ENCODE measurements around the gene IL19.
"Not testable (repeated sequence)": the region's sequence is repeated elsewhere in the genome, so short reads cannot be mapped to it uniquely, and the experiment has no call there.

Gene IL19

DNA sequence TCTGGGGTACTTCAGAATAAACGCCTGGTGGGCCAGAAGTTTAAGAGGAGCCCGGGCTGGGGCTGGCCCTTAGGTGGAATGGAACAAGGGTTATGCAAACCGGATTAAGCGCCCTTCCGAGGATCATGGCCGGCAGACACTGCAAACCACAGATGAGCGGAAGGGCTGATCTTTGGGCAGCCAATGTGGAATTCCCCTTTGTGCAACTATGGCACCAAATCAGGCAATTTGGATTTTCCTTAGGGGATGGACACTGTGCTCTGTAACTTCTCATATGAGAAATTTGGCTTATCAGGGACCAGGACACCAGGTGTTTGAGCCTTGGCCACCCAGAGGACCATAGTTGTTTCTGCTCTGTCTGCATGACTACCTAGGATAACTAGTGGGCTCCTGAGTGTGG lies 7.5 kb downstream of the IL19 start:
- no peak for DNase-seq

DNA sequence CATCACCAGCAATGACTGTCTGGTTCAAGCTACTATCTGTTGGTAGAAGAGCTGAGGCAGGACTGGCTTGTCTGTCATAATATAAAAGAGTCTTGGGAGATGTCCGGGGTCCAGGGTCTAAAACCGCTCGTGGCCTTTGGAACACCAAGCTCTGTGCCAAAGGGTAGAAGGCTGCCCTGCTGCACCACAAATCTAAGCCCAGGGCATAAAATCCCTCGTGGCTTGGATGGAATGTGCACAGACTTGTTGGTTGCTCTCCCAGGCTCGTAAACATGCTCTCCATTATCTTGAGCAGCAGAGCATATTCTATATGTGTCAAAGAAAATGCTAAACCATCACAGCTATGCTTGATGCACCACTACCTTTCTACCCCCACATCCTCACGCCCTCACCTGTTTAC lies 8.3 kb downstream of the IL19 start:
- DNase-seq: not testable (repeated sequence)

DNA sequence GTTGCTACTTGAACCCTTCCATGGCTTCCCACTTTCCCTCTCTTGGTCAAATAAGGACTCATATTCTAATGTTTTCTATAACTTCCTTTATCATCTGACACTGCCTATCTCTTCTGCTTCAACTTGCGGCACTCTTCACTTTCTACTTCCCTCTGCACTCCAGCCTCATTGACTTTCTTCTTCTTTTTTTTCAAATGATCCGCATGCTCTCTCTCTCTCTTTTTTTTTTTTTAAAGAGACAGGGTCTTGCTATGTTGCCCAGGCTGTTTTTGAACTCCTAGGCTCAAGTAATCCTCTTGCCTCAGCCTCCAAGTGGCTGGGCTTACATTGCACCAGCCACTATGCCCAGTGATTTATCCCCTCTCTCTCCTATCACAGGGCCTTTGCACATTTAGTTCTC lies 9.1 kb downstream of the IL19 start:
- no peak for DNase-seq

DNA sequence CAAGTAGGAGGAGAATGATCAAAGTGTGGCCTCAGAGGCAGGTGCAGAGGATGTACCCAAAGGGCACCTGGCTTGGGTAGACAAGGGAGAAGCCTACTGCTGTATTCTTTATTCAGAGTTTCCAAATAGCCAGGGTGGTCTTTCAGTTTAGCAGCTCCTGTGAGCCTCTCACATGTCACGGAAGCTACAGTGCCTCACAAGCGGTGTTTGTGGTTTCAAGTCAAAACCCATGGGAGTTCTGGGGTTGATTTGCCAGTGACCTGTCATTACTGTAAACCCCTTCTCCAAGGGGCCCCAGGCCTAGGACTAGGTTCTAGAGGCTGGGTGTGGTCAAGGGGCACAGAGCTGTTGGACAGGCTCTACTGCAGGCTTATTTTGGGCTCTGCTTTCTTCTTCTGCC lies 11.9 kb downstream of the IL19 start:
- no peak for DNase-seq

DNA sequence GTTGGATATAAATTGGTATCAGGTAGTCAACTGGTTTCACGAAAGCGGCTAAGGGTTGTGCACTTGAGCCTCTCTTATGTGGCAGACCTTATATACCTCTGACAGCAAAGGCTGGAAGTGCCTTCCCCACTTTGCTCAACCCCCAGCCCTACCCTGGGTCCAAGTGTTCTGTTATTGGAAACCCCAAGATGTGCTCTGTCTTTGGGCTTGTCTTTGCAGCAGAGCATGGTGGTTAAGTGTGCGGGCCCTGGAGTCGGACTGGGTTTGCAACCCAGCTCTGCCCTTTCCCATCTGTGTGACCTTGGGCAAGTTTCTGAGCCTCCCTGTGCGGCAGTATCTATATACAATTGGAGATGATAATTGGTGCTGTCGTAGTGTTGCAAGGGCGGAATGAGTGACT lies 12.9 kb downstream of the IL19 start:
- DNase-seq: no peak

DNA sequence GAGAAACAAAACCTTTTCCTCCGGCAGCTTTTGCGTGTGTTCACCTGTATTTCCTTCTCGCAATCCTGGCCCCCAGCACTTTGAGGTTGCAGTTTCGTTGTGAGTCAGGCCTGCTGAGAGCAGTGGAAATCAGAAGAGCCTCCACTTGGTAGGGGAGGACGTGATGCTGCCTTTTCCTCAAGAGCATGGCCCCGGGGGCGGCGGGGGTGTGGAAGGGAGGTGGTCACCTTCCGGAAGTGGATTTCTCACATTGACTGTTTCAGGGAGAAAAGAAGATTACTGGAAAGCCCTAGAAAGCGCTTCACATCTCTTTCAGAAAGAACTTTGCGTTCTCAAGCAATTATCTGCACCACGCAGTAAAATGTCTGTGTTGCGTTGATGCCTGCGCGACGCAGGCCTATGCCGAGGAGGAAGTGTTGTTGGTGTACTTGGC lies 13.9 kb downstream of the IL19 start:
- no peak for DNase-seq

DNA sequence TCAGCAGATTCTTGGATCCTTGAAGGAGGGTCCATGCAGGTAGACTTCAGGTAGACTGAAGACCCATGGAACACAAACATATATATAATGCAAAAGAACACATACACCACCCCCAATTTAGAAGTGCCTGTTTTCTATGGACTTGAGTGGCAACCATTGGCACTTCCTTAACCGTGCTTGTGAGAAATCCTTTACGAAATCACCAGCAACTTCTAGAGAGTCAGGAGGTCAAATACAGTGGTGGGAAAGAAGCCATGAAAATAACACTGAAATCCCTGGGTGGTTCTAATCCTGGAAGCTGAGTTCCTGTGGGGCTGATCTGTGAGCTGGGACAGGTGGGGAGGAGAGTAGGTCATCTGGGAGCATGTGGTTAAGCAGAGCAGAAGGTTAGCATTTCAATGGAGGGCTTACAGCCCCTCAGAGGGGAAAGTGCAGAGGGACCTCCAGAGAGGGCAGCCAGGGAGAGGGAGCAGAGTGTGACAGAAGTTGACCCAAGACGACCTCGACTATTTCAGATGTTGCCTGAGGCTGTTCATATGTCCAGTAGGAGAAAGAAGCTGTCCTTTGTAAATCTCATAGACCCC lies 14.7 kb downstream of the IL19 start:
- DNase-seq: no peak

DNA sequence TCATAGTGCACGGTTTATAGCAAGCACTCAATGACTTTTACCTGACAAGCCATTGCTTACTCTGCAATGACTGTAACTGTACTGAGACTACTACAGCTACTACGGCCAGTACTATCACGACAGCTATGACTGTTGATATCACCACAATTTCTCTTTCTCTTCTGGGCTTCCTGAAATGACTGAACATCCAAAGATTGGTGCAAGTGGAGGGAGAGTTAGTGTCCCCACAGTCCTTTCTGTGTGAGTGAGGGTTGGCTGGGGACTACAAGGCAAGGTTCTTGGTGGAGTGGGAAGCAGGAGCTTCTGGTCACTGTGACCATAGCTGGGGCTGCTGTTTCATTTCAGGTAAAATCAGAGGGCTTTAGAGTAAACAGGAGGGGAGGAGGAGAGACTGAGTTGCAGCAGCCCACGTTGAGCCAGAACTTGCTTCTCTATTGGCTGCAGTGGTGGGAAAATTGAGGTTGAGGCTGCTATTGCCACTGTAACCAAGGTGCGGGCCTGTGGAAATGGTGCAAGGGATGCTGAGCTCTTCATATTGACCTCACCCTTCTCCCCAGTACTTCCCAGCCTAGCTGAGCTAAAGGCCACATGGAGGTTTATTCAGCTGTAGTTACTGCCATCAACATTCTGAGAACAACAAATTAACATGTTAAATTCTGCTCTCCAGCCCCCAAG lies 15.8 kb downstream of the IL19 start:
- DNase-seq: no peak

DNA sequence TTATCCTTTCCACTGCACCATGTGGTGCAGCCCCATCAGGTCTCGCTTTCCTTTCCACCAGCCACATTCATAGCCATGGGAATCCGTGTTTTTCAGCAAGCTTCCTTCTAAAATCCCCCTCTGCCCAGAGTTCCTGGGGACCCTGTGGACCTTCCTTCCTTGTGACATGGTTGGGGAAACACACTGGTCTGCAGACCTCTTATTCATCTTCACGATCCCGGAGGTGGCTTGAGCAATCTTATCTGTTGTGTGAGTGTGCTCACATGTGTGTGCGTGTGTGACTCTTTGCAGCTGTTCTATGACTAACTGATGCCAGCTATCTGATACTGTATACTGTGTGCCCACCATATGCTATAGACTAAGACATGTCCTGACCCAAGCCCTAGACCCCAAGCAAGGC lies 17.3 kb downstream of the IL19 start:
- DNase-seq: no peak

DNA sequence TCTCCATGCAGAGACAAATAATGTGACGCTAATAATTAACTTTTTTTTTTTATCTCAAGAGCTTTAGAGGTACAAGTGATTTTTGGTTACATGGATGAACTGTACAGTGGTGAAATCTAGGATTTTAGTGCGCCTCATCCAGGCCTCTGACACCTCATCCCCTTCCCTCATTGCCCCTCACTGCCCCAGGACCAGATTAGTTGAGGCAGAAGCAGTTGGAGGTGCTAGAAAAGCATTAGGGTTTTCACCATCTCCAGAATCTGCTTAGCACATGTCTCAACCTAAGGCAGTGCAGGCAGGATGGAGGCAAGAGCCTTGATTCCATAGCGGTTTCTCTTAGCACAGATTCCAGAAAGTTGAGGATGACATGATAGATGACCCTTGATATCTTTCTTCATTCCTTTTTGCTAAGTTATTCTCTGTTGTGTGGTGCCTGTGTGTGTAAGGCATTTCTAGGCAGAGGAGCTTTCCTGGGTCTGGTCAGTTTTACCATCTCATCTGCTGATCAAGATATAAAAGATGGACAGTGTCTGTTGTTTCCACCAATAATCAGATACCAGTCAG lies 18.0 kb downstream of the IL19 start:
- no peak for DNase-seq

DNA sequence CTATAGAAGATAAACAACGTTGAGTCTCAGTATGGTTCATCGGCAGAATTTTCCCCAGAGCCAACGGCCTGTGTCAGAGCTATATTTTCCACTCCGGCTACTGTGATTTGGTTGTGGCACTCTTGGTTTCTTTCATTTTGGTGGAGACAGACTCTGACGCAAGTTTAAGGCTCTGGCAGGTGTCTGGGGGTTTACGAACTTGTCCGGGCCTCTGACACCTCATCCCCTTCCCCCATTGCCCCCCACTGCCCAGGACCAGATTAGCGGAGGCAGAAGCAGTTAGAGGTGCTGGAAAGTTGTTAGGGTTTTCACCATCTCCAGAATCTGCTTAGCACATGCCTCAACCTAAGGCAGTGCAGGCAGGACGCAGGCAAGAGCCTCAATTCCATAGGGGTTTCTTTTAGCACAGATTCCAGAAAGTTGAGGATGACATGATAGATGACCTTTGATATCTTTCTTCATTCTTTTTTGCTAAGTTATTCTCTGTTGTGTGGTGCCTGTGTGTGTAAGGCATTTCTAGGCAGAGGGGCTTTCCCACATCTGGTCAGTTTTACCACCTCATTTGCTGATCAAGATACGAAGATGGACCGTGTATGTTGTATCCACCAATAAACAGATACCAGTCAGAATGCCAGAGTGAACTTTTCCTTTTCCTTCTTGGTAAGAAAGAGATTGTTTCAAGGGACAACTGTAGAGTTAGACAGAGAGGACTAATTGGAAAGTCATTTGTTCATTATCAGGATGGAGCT lies 20.1 kb downstream of the IL19 start:
- no peak for DNase-seq

DNA sequence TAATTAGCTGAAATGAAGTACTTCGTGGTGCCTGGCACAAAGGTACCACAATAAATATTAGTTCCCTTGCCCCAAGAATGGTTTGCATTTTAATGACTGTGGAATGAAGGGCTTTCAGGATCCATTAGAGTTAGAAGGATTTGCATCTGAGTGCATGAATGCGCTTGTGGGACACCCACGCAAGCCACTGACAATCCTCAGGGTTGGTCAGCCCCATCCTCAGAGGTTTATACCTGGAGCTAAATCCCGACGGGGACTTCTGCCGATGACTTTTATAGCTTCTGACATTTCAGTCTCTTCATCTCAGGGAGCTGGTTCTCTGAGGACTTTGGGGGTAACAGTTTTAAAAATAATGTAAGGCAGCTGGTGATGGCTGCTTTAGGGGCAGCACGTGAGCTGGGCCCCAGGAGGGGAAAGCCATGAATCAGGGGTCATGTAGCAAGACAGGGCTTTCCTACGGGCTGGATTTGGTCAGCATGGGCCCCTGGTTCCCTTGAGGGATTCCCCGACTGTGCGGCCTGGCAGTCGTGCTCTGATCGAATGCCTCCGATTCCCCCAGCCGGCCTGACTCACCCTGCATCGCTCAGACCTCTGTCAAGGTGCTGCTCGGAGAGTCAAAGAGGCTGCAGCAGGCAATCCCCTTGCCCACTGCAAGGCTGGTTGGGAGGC lies 22.5 kb downstream of the IL19 start:
- DNase-seq: no peak

DNA sequence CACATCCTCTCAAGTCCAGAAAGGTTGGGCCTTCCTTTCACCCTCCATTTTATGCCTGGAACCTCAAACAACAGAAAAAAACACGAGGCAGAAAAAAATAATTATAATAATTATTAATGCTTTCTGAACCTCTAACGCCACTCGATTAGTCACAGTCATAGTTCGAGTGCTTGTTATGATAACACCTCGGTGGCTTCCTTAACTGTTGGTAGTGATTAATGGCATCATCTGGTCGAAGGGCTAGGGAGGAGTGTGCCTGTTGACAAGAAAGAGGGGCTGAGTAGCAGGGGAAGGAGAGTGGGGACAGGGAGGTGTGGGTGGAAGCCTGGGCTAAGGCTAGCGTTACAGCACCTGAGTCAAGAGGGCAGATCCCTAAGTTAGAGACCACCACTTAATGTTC lies 23.0 kb downstream of the IL19 start:
- no peak for DNase-seq

DNA sequence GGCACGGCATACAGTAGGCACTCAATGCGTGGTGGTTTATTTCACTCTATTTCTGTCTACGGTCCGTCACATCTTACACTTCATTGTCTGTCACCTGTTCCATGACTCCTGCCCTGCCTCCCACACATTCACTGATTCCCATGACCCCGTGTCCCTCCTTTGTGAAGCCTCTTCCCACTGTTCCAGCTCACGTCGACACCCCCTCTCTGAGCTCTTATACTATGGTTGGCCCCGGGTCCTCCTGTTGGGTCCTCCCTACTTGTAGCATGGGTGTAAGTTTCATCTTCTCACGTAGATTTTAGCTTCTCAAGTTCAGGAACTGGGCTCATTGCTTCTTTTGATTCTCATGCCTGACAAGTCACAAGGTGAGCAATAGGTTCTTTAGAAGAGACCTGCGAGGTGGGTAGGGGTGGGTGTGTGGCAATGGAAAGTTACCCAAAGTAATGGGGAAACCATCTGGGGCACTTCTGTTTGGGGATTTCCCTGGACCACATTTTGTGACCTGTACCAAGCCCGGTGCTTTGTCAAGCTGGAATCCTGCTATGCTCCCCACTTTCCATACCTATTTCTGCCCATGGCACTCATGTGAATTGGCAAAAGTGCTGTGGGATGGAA lies 23.8 kb downstream of the IL19 start:
- DNase-seq: no peak

DNA sequence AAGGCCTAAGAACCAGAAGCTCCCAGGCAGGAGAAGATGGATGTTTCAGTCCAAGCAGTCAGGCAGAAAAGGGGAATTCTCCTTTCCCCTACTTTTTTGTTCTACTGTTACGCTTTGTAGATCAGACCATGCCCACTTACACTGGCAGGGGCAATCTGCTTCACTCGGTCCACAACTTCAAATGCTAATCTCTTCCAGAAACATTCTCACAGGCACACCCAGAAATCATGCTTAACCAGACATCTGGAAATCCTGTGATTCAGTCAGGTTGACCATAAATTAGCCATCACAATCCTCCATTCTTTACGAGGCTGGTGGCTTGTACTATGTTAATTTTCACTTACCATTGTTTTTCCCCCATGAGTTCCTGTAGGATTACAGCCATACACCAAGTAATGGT lies 25.5 kb downstream of the IL19 start:
- no peak for DNase-seq

DNA sequence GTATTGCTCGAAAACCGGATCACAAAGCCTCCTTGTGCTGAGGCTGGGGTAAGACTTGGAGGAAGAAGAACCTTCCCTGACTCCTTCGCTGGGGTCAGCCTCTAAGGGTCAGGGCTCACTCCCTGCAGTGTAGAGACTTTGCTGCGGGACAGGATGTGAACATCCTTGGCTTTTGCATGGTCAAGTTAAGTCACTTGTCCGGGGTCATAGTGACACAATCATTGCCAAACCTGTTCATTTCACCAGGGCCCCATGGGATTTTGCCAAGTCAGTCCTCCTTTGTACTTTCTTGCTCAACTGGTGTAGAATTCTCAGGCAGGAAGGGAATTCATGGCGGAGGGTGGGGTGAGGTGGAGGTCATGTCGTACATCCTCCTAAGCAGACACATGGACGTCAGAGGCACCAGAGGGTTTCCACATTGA lies 26.4 kb downstream of the IL19 start:
- DNase-seq: no peak

DNA sequence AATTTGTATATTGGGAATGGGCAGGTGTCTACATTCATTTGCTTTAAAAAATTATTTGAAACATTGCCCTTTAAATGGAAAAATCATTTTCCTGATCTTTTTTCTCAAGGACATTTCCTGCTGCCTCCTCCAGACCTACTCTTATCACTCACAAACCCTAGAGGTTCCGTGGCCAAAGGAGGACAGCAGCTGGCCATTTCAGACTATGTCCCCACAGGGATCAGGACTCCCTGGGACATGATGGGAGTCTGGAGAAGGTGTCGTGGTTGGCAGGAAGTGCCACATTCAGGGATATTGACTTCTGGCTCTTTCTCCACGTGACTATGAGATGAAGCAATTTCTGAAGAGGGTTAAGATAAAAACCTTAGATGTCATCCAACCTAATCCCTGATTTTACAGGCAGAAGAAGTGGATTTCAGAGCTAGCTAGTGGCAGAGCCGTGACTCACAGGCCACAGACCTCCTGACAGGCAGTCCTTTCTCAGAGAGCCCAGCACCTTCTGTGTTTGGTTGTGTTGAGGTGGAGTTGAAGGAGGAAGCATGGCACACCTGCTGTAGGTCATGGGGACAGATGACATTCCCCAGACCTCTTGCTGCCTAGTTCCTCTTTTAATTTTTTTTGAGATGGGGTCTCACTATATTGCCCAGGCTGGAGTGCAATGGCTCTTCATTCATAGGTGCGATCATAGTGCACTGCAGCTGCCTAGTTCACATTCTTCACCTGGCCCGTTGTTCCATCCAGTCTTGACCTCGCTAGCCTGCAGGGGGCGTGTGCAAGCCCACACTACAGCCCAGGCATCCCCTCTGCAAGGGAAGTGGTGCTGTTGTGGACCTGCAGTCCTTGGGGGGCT lies 27.2 kb downstream of the IL19 start:
- no peak for DNase-seq

DNA sequence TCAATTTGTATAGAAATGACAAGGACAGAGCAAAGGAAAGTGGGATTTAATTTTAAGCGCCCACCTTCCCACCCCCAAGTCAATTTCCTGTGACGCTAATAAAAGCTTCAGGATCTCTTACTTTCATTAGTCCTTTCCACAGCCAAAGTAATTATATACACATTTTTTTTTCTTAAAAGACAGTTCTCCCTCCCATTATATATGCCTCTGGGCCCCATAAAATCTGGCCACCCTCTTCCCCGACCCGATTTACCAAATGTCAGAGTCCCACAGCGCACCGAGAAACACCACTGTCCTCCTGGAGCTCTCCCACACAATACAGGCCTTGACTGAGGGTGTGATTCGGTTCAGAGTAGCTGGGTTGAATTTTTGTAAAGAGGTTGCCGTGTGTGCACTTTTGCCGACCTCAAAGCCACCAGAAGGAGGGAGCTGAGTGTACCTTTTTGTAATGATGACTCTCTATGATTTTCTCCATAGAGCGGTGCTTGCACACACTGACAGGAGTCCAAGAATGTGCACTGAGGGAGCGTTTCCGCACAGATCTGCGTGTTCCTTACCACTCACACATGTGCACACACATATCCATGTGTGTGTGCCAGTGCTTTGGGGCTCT lies 27.9 kb downstream of the IL19 start:
- no peak for DNase-seq

DNA sequence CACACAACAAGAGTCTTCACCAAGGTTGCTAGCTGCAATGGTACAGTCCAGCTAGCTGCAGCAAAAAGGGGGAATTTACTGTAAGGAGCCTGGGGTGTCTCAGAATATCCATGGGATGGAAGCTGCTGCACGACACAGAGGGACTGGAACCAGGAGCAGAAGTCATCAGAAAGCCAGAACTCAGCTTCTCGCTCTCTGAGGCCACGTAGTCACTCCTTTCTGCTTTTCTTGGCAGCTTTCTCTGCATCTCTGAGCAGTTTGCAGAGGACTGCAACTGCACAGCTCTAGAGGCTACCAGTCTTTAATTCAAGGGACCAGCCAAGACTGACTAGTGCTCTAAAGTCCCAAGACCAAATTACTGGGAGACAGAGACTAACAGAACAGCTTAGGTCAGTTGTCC lies 28.7 kb downstream of the IL19 start:
- no peak for DNase-seq

DNA sequence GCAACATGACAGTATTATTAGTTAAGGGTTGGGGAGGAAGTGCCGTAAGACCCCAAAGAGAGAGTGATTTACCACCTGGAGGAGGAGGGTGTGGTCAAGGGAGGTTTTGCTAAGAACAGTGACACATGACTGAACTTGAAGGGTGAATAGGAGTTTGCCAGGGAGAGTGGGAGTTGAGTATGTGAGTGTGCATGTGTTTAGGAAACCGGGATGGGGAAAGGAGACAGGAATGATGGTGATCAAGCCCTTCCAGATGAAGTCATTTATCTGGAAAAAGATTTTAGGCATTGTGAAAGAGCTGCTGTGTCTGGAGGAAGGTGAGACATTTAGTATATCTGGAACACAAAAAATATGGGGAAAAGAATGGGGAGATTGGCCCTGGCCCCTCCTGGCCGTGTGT lies 29.8 kb downstream of the IL19 start:
- no peak for DNase-seq

DNA sequence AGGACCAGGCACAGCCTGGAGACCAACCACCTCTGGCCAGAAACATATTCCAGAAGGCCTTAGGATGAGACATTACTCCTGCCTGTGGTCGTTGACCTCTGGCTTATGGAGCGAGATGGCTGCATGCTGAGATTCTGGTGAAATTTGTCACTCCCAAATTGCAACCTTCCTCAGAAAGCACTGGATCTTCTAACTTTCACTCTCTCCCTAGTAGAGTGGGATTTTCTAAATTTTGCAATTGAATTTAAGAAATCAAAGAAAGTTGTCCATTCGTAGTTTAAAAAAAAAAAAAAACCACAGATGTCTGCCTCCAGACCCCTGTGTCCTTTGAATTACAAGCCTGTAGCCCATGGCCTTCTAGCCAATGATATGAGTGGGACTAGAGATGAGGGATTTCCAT lies 30.3 kb downstream of the IL19 start:
- DNase-seq: no peak

DNA sequence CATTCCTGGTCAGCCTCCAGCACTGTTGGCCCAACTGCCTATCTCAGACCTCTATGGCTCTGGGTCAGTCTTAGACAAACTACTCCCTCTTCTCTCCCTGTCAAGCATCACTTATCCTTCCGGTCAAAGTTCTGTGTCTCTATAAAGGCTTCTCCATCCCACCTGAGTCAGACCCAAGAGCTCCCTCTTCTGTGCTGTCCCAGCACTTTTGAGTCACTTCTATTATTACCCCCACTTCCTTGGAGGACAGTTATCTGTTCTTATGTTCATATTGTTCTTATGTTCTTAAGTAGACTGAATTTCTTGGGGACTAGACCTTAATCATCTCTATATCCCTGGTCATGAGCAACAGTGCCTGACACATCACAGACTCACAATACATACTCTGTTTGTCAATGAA lies 30.9 kb downstream of the IL19 start:
- no peak for DNase-seq
